Skeletal muscle tissue (tissue), 4 donors: ENCODE data around the gene OTUD4. TPM values are rescaled to one million over a fixed set of nuclear protein-coding genes. Genes with fewer than 3 reads are reported as not detected.

Source experiments
- H3K27ac ChIP-seq: one replicate; pipeline ENCODE4 v1.7.0; 2013; ENCODE audit warnings: mild to moderate bottlenecking, low read depth, low read length, inconsistent platforms
- H3K27me3 ChIP-seq, 3 donors: one replicate each; pipeline ENCODE4 v1.7.0; 2013; ENCODE audit warnings: low read length in 3 of 3; ENCODE audit not compliant: control insufficient read depth in 3 of 3, insufficient read depth in 3 of 3
- H3K36me3 ChIP-seq, 3 donors: one replicate each; pipeline ENCODE4 v1.7.0; 2013; ENCODE audit warnings: low read length in 3 of 3; ENCODE audit not compliant: control insufficient read depth in 3 of 3, insufficient read depth in 3 of 3
- H3K4me1 ChIP-seq, 3 donors: one replicate each; pipeline ENCODE4 v1.7.0; 2013; ENCODE audit warnings: low read length in 3 of 3, mild to moderate bottlenecking in 3 of 3; ENCODE audit not compliant: control insufficient read depth in 3 of 3, insufficient read depth in 3 of 3
- H3K4me3 ChIP-seq, 3 donors: one replicate each; pipeline ENCODE4 v1.7.0; 2013; ENCODE audit warnings: low read length in 3 of 3
- H3K9ac ChIP-seq, 3 donors: one replicate each; pipeline ENCODE4 v1.7.0; 2013; ENCODE audit warnings: low read length in 3 of 3, mild to moderate bottlenecking in 3 of 3, moderate library complexity in 2 of 3, low read depth in 1 of 3
- H3K9me3 ChIP-seq, 3 donors: one replicate each; pipeline ENCODE4 v1.7.0; 2013; ENCODE audit warnings: low read length in 3 of 3; ENCODE audit not compliant: control insufficient read depth in 3 of 3
- total RNA-seq: library from RNA; depleted of rRNA; stranded (reverse); fragments of >200 nt; gene quantifications from one replicate; pipeline ENCODE4 v1.2.3, GENCODE V29; 2014
- donor health status: Osteomylitis.

OTUD4 gene
- total RNA-seq, 1 donor from 2014 or later: 74.6 TPM

- H3K36me3 ChIP-seq: no peaks in the 10 kb centered on the region
- no peak overlapping the region for H3K4me3 ChIP-seq
- H3K27ac ChIP-seq: no peak overlapping the region
- no peaks in the 10 kb centered on the region for H3K27me3 ChIP-seq
- no peak overlapping the region for H3K9ac ChIP-seq
- H3K9me3 ChIP-seq: no peaks in the 10 kb centered on the region
- H3K4me1 ChIP-seq: no peaks in the 10 kb centered on the region
Measured at GRCh38 chr4:145203410-145203809, 23.0 kb upstream of the OTUD4 start.

DNA sequence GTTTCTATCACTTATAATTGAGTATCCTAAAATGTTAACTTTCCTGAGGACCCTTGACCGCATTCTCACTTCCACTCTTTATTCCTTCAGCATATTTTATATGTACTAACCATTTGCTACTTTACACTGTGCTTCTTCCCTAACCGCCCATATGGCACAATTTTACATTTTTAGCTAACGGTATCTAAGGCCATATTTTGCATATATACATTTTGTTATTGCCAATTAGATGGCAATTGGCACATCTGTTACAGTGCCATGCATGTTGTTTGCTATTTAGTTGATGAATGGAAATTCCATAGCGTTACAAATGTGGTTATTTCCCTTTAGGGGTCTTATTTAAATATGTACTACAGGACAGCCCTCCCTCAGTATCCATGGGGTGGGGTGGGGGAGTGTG, 20.0 kb upstream of the OTUD4 start:
- no peak overlapping the region for H3K9ac ChIP-seq
- H3K4me1 ChIP-seq: no peaks in the 10 kb centered on the region
- H3K36me3 ChIP-seq: no peaks in the 10 kb centered on the region
- no peaks in the 10 kb centered on the region for H3K9me3 ChIP-seq
- H3K27me3 ChIP-seq: no peaks in the 10 kb centered on the region
- H3K27ac ChIP-seq: no peak overlapping the region
- H3K4me3 ChIP-seq: no peak overlapping the region

- Histone ChIP-seq H3K27me3 (no peaks in the 10 kb centered on the region), H3K4me3 (no peak overlapping the region), H3K9ac (no peak overlapping the region), H3K9me3 (no peaks in the 10 kb centered on the region), H3K4me1 (no peaks in the 10 kb centered on the region), H3K27ac (no peak overlapping the region), H3K36me3 (no peaks in the 10 kb centered on the region)
Measured at GRCh38 chr4:145199051-145199716, 18.8 kb upstream of the OTUD4 start.

DNA sequence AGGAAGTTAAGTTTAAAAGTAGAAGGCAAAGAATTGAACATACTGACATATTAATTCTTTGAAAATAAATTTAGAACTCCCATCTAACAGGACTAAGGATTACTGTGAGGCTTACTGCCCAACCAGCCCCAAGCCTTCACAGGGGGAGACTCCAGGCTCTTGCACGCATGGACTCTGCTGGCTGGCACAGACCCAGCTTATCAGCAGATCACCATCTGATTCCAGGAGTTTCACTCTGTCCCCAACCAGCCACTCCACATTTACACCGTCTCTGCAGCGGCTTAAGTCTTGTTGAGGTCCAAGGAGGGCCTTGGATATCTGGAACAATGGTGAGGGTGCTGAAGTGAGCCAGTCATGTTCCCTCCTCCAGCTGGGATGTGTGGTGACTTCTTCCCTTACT, 16.4 kb upstream of the OTUD4 start:
- Histone ChIP-seq H3K36me3 (no peaks in the 10 kb centered on the region), H3K9me3 (no peaks in the 10 kb centered on the region), H3K9ac (no peak overlapping the region), H3K27me3 (no peaks in the 10 kb centered on the region), H3K4me3 (no peak overlapping the region), H3K27ac (no peak overlapping the region), H3K4me1 (no peaks in the 10 kb centered on the region)

DNA sequence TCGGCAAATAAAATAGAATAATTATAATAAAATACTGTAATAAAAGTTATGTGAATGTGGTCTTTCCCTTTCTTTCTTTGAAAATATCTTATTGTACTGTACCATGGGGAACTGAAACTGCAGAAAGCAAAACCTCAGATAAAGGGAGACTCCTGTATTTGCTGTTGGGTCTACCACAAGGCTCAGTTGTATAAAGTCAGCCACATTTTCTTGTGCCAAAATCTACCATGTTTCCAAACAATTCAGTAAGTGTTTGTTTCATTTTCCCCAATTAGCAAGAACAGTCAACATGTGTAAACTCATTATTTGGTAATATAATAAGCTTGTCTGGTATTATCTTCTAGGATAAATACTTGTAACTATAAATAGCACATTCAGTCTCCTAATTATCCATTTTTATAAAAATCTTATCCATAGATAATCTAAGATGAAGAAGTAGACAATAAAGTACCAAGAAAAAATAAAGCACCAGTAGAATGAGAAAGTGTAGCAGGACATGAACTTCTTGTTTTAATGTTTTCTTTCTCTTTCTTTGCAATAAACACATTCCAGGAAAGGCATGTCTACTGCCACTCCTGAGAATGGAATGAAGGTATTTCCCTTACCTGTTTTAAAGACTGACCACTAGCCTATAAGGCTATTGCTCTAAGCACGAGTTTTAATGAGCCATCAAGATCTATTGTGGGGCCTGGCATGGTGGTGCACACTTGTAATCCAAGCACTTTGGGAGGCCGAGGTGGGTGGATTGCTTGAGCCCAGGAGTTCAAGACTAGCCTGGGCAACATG, 15.0 kb upstream of the OTUD4 start:
- Histone ChIP-seq H3K36me3 (no peaks in the 10 kb centered on the region), H3K4me3 (no peak overlapping the region), H3K9me3 (no peaks in the 10 kb centered on the region), H3K9ac (no peak overlapping the region), H3K27me3 (no peaks in the 10 kb centered on the region), H3K27ac (no peak overlapping the region), H3K4me1 (no peaks in the 10 kb centered on the region)

DNA sequence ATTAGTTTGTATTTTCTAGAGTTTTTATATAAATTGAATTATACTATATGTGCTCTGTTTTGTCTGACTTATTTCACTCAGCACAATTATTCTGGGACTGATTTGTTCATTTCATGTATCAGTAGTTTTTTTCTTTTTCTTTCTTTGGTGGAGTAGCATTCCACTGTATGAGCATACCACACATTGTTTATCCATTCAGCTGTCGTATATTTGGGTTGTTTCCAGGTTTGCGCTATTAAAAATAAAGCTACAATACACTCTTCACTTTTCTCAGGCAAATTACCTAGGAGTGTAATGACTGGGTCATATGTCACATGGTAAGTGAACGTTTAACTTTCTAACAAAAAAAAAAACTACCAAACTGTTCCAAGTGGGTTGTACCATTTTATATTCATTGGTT, 9.6 kb upstream of the OTUD4 start:
- Histone ChIP-seq H3K4me3 (no peak overlapping the region), H3K4me1 (no peaks in the 10 kb centered on the region), H3K27ac (no peak overlapping the region), H3K27me3 (no peaks in the 10 kb centered on the region), H3K36me3 (no peaks in the 10 kb centered on the region), H3K9ac (no peak overlapping the region), H3K9me3 (no peaks in the 10 kb centered on the region)

- Histone ChIP-seq H3K4me3 (no peak overlapping the region), H3K27ac (no peak overlapping the region), H3K9ac (no peak overlapping the region), H3K4me1 (peaks cover 3 to 5% (median 5%) of the 10 kb centered on the region in 3 donors), H3K27me3 (no peaks in the 10 kb centered on the region), H3K9me3 (no peaks in the 10 kb centered on the region), H3K36me3 (no peaks in the 10 kb centered on the region)
Measured at GRCh38 chr4:145186729-145187128, 6.3 kb upstream of the OTUD4 start.

- no peak overlapping the region for H3K4me3 ChIP-seq
- no peak overlapping the region for H3K9ac ChIP-seq
- peaks cover 5 to 12% (median 8%) of the 10 kb centered on the region in 3 donors for H3K4me1 ChIP-seq
- H3K9me3 ChIP-seq: no peaks in the 10 kb centered on the region
- H3K36me3 ChIP-seq: no peaks in the 10 kb centered on the region
- H3K27ac ChIP-seq: peak overlapping the region; percentile 94
- H3K27me3 ChIP-seq: no peaks in the 10 kb centered on the region
Measured at GRCh38 chr4:145183581-145183980, 3.2 kb upstream of the OTUD4 start.

DNA sequence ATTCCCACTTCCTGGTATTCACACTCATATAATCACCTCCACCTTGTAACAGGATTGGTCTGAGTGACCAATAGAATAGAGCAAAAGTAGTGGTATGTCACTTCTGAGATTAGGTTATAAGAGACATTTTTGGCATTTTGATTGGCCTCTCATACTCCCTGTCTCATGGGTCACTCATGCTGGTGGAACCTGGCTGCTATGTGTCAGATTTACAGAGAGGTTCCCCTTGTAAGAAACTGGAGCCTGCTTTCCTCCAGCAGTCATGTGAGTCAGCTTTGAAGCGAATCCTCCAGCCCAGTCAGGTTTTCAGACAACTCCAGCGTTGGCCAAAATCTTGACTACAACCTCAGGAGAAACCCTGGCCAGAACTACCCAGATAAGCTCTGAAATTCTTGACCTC, 2.6 kb upstream of the OTUD4 start:
- H3K9ac ChIP-seq: peak overlapping the region in 1 of 3 donors; percentile 76
- no peaks in the 10 kb centered on the region for H3K9me3 ChIP-seq
- H3K4me3 ChIP-seq: peak overlapping the region in 1 of 3 donors; percentile 23
- H3K27me3 ChIP-seq: no peaks in the 10 kb centered on the region
- H3K27ac ChIP-seq: peak overlapping the region; percentile 94
- H3K36me3 ChIP-seq: no peaks in the 10 kb centered on the region
- H3K4me1 ChIP-seq: peaks cover 5 to 15% (median 12%) of the 10 kb centered on the region in 3 donors

DNA sequence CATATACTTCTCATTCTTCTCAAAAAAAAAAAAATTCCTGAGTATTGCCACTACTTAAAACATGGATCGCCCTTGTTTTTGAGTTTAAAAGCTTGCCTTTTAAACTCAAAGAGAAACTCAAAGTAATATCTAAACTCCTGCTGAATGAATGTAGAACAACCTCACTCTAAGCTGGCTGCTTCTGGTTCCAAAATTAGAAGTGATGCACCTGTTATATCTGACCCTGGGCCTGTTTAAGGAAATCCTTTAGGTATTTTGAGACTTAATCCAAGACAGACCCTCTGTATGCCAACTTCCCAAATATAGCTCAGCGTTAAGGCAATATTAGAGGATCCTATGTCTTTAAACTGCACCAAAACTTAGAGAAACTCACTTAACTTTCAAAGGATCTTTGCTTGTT, 1.8 kb upstream of the OTUD4 start:
- H3K4me3 ChIP-seq: peak overlapping the region in 1 of 3 donors; percentile 8
- peak overlapping the region; percentile 94 for H3K27ac ChIP-seq
- H3K27me3 ChIP-seq: no peaks in the 10 kb centered on the region
- peak overlapping the region in 2 of 3 donors; percentile 76 to 81 for H3K9ac ChIP-seq
- no peaks in the 10 kb centered on the region for H3K9me3 ChIP-seq
- H3K36me3 ChIP-seq: no peaks in the 10 kb centered on the region
- peaks cover 5 to 20% (median 15%) of the 10 kb centered on the region in 3 donors for H3K4me1 ChIP-seq
